ENCODE measurements around the gene WAPL.

WAPL gene

DNA sequence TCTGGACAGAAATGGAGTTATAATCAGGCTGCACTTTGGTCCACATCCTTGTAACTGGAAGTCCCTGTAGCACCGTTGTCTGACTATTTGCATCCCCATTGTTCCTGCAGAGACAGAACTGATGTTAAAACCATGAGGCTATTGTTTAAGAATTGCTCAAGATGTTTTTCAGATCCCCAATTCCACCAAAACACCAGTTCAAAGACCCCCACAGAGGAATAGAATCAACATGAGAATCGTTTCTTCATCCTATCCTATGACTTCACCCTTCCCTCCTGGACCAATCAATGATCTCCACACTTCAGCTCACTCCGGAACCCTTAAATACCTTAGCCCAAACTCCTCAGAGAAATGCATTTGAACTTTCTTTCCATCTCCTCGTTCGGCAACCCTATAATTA, 97.9 kb downstream of the WAPL start:
- H3K9ac ChIP-seq (ENCODE audit: low read length in 5 of 5) = no peak overlapping the region
- no peaks in the 10 kb centered on the region for H3K36me3 ChIP-seq (ENCODE audit: control insufficient read depth in 5 of 5, insufficient read depth in 5 of 5, low read length in 5 of 5)
- no peaks in the 10 kb centered on the region for H3K9me3 ChIP-seq (ENCODE audit: control insufficient read depth in 5 of 5, low read length in 5 of 5)
- H3K4me3 ChIP-seq (ENCODE audit: low read depth in 1 of 5, low read length in 5 of 5) = no peak overlapping the region
- no peak overlapping the region for H3K27ac ChIP-seq (ENCODE audit: low read depth, low read length)
- peaks cover 0 to 2% (median 0%) of the 10 kb centered on the region in 5 donors for H3K27me3 ChIP-seq (ENCODE audit: control insufficient read depth in 5 of 5, insufficient read depth in 4 of 5, low read length in 5 of 5)
- no peaks in the 10 kb centered on the region for H3K4me1 ChIP-seq (ENCODE audit: control insufficient read depth in 5 of 5, insufficient read depth in 5 of 5, low read length in 5 of 5)

- no peaks in the 10 kb centered on the region for H3K9me3 ChIP-seq (ENCODE audit: control insufficient read depth in 5 of 5, low read length in 5 of 5)
- no peak overlapping the region for H3K9ac ChIP-seq (ENCODE audit: low read length in 5 of 5)
- H3K4me1 ChIP-seq (ENCODE audit: control insufficient read depth in 5 of 5, insufficient read depth in 5 of 5, low read length in 5 of 5) = no peaks in the 10 kb centered on the region
- H3K4me3 ChIP-seq (ENCODE audit: low read depth in 1 of 5, low read length in 5 of 5) = no peak overlapping the region
- H3K27ac ChIP-seq (ENCODE audit: low read depth, low read length) = no peak overlapping the region
- H3K36me3 ChIP-seq (ENCODE audit: control insufficient read depth in 5 of 5, insufficient read depth in 5 of 5, low read length in 5 of 5) = no peaks in the 10 kb centered on the region
- H3K27me3 ChIP-seq (ENCODE audit: control insufficient read depth in 5 of 5, insufficient read depth in 4 of 5, low read length in 5 of 5) = peaks cover 0 to 3% (median 0%) of the 10 kb centered on the region in 5 donors
Measured at GRCh38 chr10:86419101-86419500, 102.5 kb downstream of the WAPL start.

DNA sequence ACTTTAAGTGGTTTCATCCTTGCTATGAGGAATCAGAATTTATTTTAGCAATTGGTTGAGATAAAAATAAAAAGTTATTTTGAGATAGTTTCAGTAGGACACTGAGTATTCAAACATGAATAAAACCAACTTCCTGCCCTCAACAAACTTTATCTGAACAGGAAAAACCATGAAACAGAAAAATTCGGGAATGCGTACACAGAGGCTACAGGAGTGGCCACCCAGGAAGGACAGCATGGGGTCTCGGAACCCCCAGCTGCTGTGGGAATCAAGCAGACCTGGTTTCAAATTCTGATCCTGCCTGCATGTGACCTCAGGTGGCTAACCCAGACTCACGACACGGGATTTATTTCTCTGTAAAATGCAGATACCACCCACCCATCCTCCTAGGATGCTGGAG, 106.0 kb downstream of the WAPL start:
- H3K36me3 ChIP-seq (ENCODE audit: control insufficient read depth in 5 of 5, insufficient read depth in 5 of 5, low read length in 5 of 5) = no peaks in the 10 kb centered on the region
- H3K9me3 ChIP-seq (ENCODE audit: control insufficient read depth in 5 of 5, low read length in 5 of 5) = peaks cover 0 to 5% (median 4%) of the 10 kb centered on the region in 5 donors
- H3K27ac ChIP-seq (ENCODE audit: low read depth, low read length) = no peak overlapping the region
- H3K27me3 ChIP-seq (ENCODE audit: control insufficient read depth in 5 of 5, insufficient read depth in 4 of 5, low read length in 5 of 5) = peaks cover 0 to 3% (median 0%) of the 10 kb centered on the region in 5 donors
- H3K4me3 ChIP-seq (ENCODE audit: low read depth in 1 of 5, low read length in 5 of 5) = no peak overlapping the region
- no peak overlapping the region for H3K9ac ChIP-seq (ENCODE audit: low read length in 5 of 5)
- H3K4me1 ChIP-seq (ENCODE audit: control insufficient read depth in 5 of 5, insufficient read depth in 5 of 5, low read length in 5 of 5) = peaks cover 0 to 19% (median 8%) of the 10 kb centered on the region in 5 donors

GRCh38 chr10:86415116-86415515, 106.5 kb downstream of the WAPL start:
- Histone ChIP-seq H3K9ac (ENCODE audit: low read length in 5 of 5) (no peak overlapping the region), H3K36me3 (ENCODE audit: control insufficient read depth in 5 of 5, insufficient read depth in 5 of 5, low read length in 5 of 5) (no peaks in the 10 kb centered on the region), H3K4me3 (ENCODE audit: low read depth in 1 of 5, low read length in 5 of 5) (no peak overlapping the region), H3K27me3 (ENCODE audit: control insufficient read depth in 5 of 5, insufficient read depth in 4 of 5, low read length in 5 of 5) (peaks cover 0 to 3% (median 0%) of the 10 kb centered on the region in 5 donors), H3K9me3 (ENCODE audit: control insufficient read depth in 5 of 5, low read length in 5 of 5) (peaks cover 0 to 5% (median 5%) of the 10 kb centered on the region in 5 donors), H3K27ac (ENCODE audit: low read depth, low read length) (no peak overlapping the region), H3K4me1 (ENCODE audit: control insufficient read depth in 5 of 5, insufficient read depth in 5 of 5, low read length in 5 of 5) (peaks cover 0 to 19% (median 8%) of the 10 kb centered on the region in 5 donors)

DNA sequence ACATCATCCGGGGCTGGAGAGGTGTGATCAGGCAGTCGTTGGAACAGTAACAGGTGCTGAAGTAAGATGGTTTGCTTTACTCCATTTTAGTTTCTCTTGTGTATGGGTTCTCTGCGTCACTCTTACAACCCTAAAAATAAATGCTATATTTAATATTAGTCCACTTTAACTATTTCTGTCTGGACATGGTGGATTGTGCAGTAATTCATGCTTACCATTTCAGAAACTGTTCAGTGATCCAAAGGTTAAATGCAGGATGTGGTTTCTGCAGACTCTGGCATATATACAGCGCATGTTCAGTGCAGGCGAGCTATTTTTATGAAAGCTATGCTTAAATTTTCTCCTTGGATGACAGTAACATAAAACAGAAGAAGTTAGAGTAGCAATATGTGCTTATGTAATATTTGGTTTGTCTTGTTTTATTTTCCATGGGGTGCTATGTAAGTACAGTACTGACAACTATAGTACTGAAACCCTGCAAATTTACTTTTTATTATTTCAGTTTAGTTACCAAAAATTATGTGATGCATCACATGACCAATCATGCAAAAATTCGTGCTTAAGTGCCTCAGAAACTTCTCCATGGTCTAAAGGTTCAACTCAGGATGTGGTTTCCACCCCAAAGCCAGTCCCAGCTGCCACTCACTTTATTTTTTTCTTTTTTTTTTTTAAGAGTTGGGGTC, 108.4 kb downstream of the WAPL start:
- H3K27me3 ChIP-seq (ENCODE audit: control insufficient read depth in 5 of 5, insufficient read depth in 4 of 5, low read length in 5 of 5) = peaks cover 0 to 3% (median 0%) of the 10 kb centered on the region in 5 donors
- no peaks in the 10 kb centered on the region for H3K36me3 ChIP-seq (ENCODE audit: control insufficient read depth in 5 of 5, insufficient read depth in 5 of 5, low read length in 5 of 5)
- peaks cover 0 to 19% (median 8%) of the 10 kb centered on the region in 5 donors for H3K4me1 ChIP-seq (ENCODE audit: control insufficient read depth in 5 of 5, insufficient read depth in 5 of 5, low read length in 5 of 5)
- peaks cover 0 to 5% (median 5%) of the 10 kb centered on the region in 5 donors for H3K9me3 ChIP-seq (ENCODE audit: control insufficient read depth in 5 of 5, low read length in 5 of 5)
- no peak overlapping the region for H3K4me3 ChIP-seq (ENCODE audit: low read depth in 1 of 5, low read length in 5 of 5)
- H3K9ac ChIP-seq (ENCODE audit: low read length in 5 of 5) = no peak overlapping the region
- H3K27ac ChIP-seq (ENCODE audit: low read depth, low read length) = no peak overlapping the region

GRCh38 chr10:86411852-86412560, 109.6 kb downstream of the WAPL start:
- peaks cover 0 to 19% (median 8%) of the 10 kb centered on the region in 5 donors for H3K4me1 ChIP-seq (ENCODE audit: control insufficient read depth in 5 of 5, insufficient read depth in 5 of 5, low read length in 5 of 5)
- H3K9me3 ChIP-seq (ENCODE audit: control insufficient read depth in 5 of 5, low read length in 5 of 5) = peaks cover 0 to 5% (median 5%) of the 10 kb centered on the region in 5 donors
- H3K9ac ChIP-seq (ENCODE audit: low read length in 5 of 5) = no peak overlapping the region
- no peak overlapping the region for H3K4me3 ChIP-seq (ENCODE audit: low read depth in 1 of 5, low read length in 5 of 5)
- no peak overlapping the region for H3K27ac ChIP-seq (ENCODE audit: low read depth, low read length)
- H3K36me3 ChIP-seq (ENCODE audit: control insufficient read depth in 5 of 5, insufficient read depth in 5 of 5, low read length in 5 of 5) = no peaks in the 10 kb centered on the region
- H3K27me3 ChIP-seq (ENCODE audit: control insufficient read depth in 5 of 5, insufficient read depth in 4 of 5, low read length in 5 of 5) = peaks cover 0 to 3% (median 0%) of the 10 kb centered on the region in 5 donors

GRCh38 chr10:86411281-86411841, 110.2 kb downstream of the WAPL start:
- peaks cover 0 to 19% (median 8%) of the 10 kb centered on the region in 5 donors for H3K4me1 ChIP-seq (ENCODE audit: control insufficient read depth in 5 of 5, insufficient read depth in 5 of 5, low read length in 5 of 5)
- peaks cover 0 to 5% (median 5%) of the 10 kb centered on the region in 5 donors for H3K9me3 ChIP-seq (ENCODE audit: control insufficient read depth in 5 of 5, low read length in 5 of 5)
- H3K36me3 ChIP-seq (ENCODE audit: control insufficient read depth in 5 of 5, insufficient read depth in 5 of 5, low read length in 5 of 5) = no peaks in the 10 kb centered on the region
- no peak overlapping the region for H3K27ac ChIP-seq (ENCODE audit: low read depth, low read length)
- H3K4me3 ChIP-seq (ENCODE audit: low read depth in 1 of 5, low read length in 5 of 5) = no peak overlapping the region
- H3K9ac ChIP-seq (ENCODE audit: low read length in 5 of 5) = no peak overlapping the region
- H3K27me3 ChIP-seq (ENCODE audit: control insufficient read depth in 5 of 5, insufficient read depth in 4 of 5, low read length in 5 of 5) = peaks cover 0 to 3% (median 0%) of the 10 kb centered on the region in 5 donors

- Histone ChIP-seq H3K9me3 (ENCODE audit: control insufficient read depth in 5 of 5, low read length in 5 of 5) (peaks cover 0 to 5% (median 5%) of the 10 kb centered on the region in 5 donors), H3K27ac (ENCODE audit: low read depth, low read length) (no peak overlapping the region), H3K36me3 (ENCODE audit: control insufficient read depth in 5 of 5, insufficient read depth in 5 of 5, low read length in 5 of 5) (no peaks in the 10 kb centered on the region), H3K4me1 (ENCODE audit: control insufficient read depth in 5 of 5, insufficient read depth in 5 of 5, low read length in 5 of 5) (peaks cover 0 to 19% (median 8%) of the 10 kb centered on the region in 5 donors), H3K9ac (ENCODE audit: low read length in 5 of 5) (no peak overlapping the region), H3K4me3 (ENCODE audit: low read depth in 1 of 5, low read length in 5 of 5) (no peak overlapping the region), H3K27me3 (ENCODE audit: control insufficient read depth in 5 of 5, insufficient read depth in 4 of 5, low read length in 5 of 5) (no peaks in the 10 kb centered on the region)
Measured at GRCh38 chr10:86410542-86411124, 111.0 kb downstream of the WAPL start.

- Histone ChIP-seq H3K4me1 (ENCODE audit: control insufficient read depth in 5 of 5, insufficient read depth in 5 of 5, low read length in 5 of 5) (peaks cover 0 to 19% (median 8%) of the 10 kb centered on the region in 5 donors), H3K4me3 (ENCODE audit: low read depth in 1 of 5, low read length in 5 of 5) (no peak overlapping the region), H3K9me3 (ENCODE audit: control insufficient read depth in 5 of 5, low read length in 5 of 5) (peaks cover 0 to 9% (median 5%) of the 10 kb centered on the region in 5 donors), H3K9ac (ENCODE audit: low read length in 5 of 5) (no peak overlapping the region), H3K27me3 (ENCODE audit: control insufficient read depth in 5 of 5, insufficient read depth in 4 of 5, low read length in 5 of 5) (no peaks in the 10 kb centered on the region), H3K27ac (ENCODE audit: low read depth, low read length) (no peak overlapping the region), H3K36me3 (ENCODE audit: control insufficient read depth in 5 of 5, insufficient read depth in 5 of 5, low read length in 5 of 5) (no peaks in the 10 kb centered on the region)
Measured at GRCh38 chr10:86409183-86409582, 112.4 kb downstream of the WAPL start.

Data from subcutaneous abdominal adipose tissue (tissue), 5 donors.